ENCODE data around the gene INPP4B. TPM values are rescaled to one million over a fixed set of nuclear protein-coding genes. Genes with fewer than 3 reads are reported as not detected.

Gene INPP4B
- total and polyA plus RNA-seq, 7 donors, result 1.5 to 16.8 (median 9.5) TPM

GRCh38 chr4:142690406-142691163 lies 155.5 kb downstream of the INPP4B start:
- Histone ChIP-seq H3K27ac (no peak overlapping the region), H3K4me3 (no peak overlapping the region), H3K27me3 (ENCODE audit: insufficient read depth in 3 of 3, low read length in 2 of 3) (no peaks in the 10 kb centered on the region), H3K36me3 (ENCODE audit: insufficient read depth in 1 of 2, low read depth in 1 of 2) (no peaks in the 10 kb centered on the region), H3K9me3 (no peaks in the 10 kb centered on the region), H3K4me1 (no peaks in the 10 kb centered on the region)
- intact Hi-C loops (cut with DNase I), result no loop called here
- WGBS, 3 donors, result 83 to 86% (median 84%) methylated on average over 4 of the region's 4 CpGs
- TF ChIP-seq CTCF (IDR thresholded peaks at IDR 0.05), result no peak
- DNase-seq, result no peak
- no peak for ATAC-seq

- no peak for TF ChIP-seq CTCF (IDR thresholded peaks at IDR 0.05)
- Histone ChIP-seq H3K36me3 (ENCODE audit: insufficient read depth in 1 of 2, low read depth in 1 of 2) (no peaks in the 10 kb centered on the region), H3K27ac (no peak overlapping the region), H3K4me3 (no peak overlapping the region), H3K27me3 (ENCODE audit: insufficient read depth in 3 of 3, low read length in 2 of 3) (no peaks in the 10 kb centered on the region), H3K4me1 (no peaks in the 10 kb centered on the region), H3K9me3 (no peaks in the 10 kb centered on the region)
- ATAC-seq, result no peak
- intact Hi-C loops (cut with DNase I), result no loop called here
- DNase-seq, result no peak
- WGBS, 3 donors, result 90 to 95% (median 94%) methylated on average over 6 of the region's 6 CpGs
These were observed 158.4 kb downstream of the INPP4B start for GRCh38 chr4:142687547-142688275.

GRCh38 chr4:142686081-142686480 lies 160.0 kb downstream of the INPP4B start:
- no peaks in the 10 kb centered on the region for H3K4me1 ChIP-seq
- intact Hi-C loops (cut with DNase I), result no loop called here
- DNase-seq, result no peak
- no peak overlapping the region for H3K27ac ChIP-seq
- ATAC-seq, result no peak
- H3K9me3 ChIP-seq, result no peaks in the 10 kb centered on the region
- no peak overlapping the region for H3K4me3 ChIP-seq
- no peaks in the 10 kb centered on the region for H3K27me3 ChIP-seq (ENCODE audit: insufficient read depth in 3 of 3, low read length in 2 of 3)
- no peaks in the 10 kb centered on the region for H3K36me3 ChIP-seq (ENCODE audit: insufficient read depth in 1 of 2, low read depth in 1 of 2)
- 42 to 60% (median 48%) methylated on average over 1 of the region's 1 CpG for WGBS, 3 donors
- no peak for TF ChIP-seq CTCF (IDR thresholded peaks at IDR 0.05)

- Histone ChIP-seq H3K27me3 (ENCODE audit: insufficient read depth in 3 of 3, low read length in 2 of 3) (no peaks in the 10 kb centered on the region), H3K27ac (no peak overlapping the region), H3K4me3 (no peak overlapping the region), H3K36me3 (ENCODE audit: insufficient read depth in 1 of 2, low read depth in 1 of 2) (no peaks in the 10 kb centered on the region), H3K4me1 (no peaks in the 10 kb centered on the region), H3K9me3 (no peaks in the 10 kb centered on the region)
- no peak for DNase-seq
- no peak for TF ChIP-seq CTCF (IDR thresholded peaks at IDR 0.05)
- intact Hi-C loops (cut with DNase I), result no loop called here
- 84 to 87% (median 85%) methylated on average over 3 of the region's 3 CpGs for WGBS, 3 donors
- no peak for ATAC-seq
These were observed 162.1 kb downstream of the INPP4B start for GRCh38 chr4:142683997-142684396.

All from psoas muscle (tissue), 8 donors.